Eye (tissue), 1 donor: ENCODE results near the gene CTNNA3.
"Not testable (repeated sequence)": the region's sequence is repeated elsewhere in the genome, so short reads cannot be mapped to it uniquely, and the experiment has no call there.

Experiments
- DNase-seq: peaks from one replicate; pipeline ENCODE4 v3.0.0-alpha.2; 2015

Gene CTNNA3

DNA sequence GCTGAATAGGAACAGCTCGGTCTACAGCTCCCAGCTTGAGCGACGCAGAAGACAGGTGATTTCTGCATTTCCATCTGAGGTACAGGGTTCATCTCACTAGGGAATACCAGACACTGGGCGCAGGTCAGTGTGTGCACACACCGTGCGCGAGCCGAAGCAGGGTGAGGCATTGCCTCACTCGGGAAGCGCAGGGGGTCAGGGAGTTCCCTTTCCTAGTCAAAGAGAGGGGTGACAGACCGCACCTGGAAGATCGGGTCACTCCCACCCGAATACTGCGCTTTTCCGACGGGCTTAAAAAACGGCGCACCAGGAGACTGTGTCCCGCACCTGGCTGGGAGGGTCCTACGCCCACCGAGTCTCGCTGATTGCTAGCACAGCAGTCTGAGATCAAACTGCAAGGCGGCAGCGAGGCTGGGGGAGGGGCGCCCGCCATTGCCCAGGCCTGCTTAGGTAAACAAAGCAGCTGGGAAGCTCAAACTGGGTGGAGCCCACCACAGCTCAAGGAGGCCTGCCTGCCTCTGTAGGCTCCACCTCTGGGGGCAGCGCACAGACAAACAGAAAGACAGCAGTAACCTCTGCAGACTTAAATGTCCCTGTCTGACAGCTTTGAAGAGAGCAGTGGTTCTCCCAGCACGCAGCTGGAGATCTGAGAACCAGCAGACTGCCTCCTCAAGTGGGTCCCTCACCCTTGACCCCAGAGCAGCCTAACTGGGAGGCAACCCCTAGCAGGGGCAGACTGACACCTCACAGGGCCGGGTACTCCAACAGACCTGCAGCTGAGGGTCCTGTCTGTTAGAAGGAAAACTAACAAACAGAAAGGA, 465.1 kb downstream of the CTNNA3 start:
- DNase-seq = not testable (repeated sequence)

DNA sequence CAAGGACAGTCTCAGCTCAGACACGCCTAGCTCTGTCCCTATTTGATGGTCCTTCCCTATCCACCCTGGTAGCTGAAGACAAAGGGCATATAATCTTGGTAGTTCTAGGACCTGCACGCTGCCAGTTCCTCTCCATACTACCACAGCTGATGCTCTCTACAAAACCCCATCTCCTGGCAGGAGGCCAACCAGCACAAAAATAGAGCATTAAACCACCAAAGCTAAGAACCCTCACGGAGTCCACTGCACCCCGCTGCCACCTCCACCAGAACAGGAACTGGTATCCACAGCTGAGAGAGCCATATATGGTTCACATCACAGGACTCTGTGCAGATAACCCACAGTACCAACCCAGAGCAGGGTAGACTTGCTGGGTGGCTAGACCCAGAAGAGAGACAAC, 470.8 kb downstream of the CTNNA3 start:
- DNase-seq = no peak

DNA sequence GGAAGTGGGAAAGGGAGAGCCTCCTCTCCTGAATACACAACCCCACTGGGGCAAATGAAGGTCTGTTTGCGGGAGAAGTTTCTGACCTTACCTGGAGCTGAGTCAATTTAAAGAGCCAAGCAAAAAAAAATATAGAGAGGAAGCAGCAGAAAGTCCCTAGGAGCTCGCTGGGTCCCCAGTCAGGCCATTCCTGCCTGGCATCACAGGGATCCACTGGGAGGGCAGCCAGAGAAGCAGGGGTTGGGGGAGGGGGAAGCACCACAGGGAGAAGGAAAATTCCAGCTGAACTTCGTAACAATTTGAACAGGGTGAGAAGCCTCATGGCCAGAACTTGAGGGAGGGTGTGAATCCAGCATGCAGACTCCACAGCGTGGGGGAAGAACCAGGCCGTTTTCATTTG, 471.4 kb downstream of the CTNNA3 start:
- DNase-seq = no peak

DNA sequence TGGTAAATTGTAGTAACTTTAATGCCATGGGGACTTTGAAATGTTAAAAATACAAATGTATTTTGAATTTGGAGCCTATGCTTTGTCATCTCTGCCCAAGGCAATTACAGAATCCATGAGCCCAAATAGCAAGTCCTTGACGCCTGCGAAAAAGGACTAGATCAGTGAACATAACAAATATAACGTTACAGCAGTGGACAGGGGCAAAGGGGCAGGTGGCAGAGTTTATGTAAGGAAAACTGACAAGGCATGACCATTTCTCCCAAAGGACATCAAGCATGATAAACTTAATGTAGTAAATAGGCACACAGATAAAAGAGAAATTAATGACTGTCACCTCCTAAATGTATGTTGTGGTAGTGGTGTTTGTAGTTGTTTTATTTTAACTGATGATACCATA, 473.1 kb downstream of the CTNNA3 start:
- DNase-seq = peak; percentile 25

DNA sequence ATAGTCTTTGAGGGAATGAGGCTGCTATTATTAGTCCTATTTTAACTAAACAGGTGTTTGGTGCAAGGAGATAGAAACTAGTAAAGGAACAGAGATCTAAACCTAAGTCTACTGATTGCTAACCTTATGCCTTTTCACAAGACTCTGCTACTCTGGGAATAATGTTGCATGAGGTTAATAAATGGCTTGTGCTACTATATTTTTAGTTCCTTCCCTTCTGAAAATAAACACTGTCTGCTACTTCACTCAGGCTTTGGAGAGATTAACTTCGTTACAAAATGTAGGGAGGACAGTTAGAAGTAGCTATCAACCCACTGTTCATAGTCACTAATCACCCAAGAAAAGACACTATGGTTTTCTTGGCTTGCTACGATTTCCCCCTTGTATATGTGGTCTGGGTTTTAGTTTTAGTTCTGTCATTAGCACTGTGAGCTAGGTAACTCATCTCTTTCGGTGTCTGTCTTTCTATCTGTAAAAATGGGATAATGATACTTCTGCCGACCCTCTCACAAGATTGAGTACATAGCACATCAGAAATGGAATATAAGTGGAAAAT, 474.0 kb downstream of the CTNNA3 start:
- no peak for DNase-seq

GRCh38 chr10:67211680-67212079, 484.3 kb downstream of the CTNNA3 start:
- DNase-seq = no peak

- DNase-seq = not testable (repeated sequence)
These were observed 488.1 kb downstream of the CTNNA3 start for GRCh38 chr10:67207923-67208322.

GRCh38 chr10:67200913-67201564, 495.0 kb downstream of the CTNNA3 start:
- DNase-seq = no peak

DNA sequence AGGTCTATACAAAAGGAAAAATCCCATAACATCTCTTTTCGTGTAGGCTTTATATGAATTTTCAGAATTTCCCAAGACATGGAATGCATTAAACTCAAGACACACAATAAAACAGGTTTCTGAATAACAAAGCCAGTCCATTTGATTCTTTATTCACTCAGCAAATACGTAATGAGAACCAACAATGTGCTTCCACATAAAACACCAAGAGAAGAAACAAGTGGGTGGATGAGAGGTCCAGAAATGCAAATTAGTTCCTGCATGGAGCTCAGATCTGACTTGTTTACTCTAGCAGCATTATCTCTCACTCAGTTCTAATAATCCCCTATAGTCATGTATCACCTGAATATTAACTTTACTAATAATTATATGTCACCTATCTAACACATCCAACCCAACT, 520.6 kb downstream of the CTNNA3 start:
- no peak for DNase-seq

DNA sequence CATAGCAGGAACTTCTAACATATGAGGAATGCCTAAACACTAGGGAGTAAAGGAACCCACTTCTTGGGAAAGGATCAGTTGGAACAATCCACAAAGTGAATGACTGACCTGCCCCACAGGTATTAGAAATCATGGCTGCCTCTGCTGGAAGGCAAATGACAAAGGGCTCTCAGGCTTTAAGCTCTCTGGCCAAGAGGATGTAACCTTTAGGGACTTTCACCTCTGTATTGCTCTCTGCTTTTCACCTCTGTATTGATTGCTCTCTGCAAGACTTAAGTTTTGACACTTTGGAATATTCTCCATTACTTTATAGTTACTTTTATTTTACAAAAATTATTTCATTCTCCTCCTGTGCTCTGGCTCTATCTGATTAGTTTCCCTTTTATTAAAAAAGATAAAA, 522.2 kb downstream of the CTNNA3 start:
- DNase-seq = no peak

DNA sequence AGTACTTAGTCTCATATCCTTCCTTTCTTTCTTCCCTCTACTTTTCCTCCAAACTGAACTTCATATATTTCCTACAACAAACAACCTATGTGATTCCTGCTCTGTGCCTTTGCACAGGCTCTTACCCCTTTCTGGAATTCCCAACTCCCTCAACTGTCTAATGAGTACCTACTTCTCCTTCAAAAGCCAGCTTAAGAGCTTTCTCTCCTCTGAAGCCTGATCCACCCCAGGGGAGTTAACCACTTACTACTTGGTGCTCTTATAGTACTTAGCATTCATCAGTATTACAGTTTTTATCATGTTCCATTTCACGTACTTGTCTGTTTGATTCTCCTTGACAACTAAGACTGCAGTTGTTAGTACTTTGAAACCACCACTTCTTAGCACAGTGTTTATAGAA, 524.0 kb downstream of the CTNNA3 start:
- DNase-seq = peak; percentile 46

GRCh38 chr10:67156239-67156638, 539.8 kb downstream of the CTNNA3 start:
- peak; percentile 19 for DNase-seq

- no peak for DNase-seq
These were observed 544.5 kb downstream of the CTNNA3 start for GRCh38 chr10:67151471-67151870.

DNA sequence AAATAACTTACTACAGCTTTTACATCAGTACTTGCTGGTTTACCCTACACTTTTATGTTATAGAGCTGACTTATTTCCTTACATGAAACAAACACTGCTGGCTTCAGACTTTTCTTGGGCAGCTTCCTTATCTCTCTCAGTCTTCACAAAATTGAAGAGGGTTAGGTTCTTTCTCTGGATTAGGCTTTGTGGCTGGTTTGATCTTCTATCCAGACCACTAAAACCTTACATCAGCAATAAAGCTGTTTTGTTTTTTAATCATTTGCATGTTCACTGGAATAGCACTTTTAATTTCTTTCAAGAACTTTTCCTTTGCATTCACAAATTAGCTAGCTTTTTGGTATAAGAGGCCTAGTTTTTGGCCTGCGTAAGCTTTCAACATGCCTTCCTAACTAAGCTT, 551.5 kb downstream of the CTNNA3 start:
- DNase-seq = no peak

GRCh38 chr10:67141300-67141699, 554.7 kb downstream of the CTNNA3 start:
- no peak for DNase-seq

- no peak for DNase-seq
These were observed 555.4 kb downstream of the CTNNA3 start for GRCh38 chr10:67140641-67141040.

GRCh38 chr10:67127441-67127840, 568.6 kb downstream of the CTNNA3 start:
- no peak for DNase-seq

GRCh38 chr10:67119651-67120050, 576.3 kb downstream of the CTNNA3 start:
- no peak for DNase-seq

DNA sequence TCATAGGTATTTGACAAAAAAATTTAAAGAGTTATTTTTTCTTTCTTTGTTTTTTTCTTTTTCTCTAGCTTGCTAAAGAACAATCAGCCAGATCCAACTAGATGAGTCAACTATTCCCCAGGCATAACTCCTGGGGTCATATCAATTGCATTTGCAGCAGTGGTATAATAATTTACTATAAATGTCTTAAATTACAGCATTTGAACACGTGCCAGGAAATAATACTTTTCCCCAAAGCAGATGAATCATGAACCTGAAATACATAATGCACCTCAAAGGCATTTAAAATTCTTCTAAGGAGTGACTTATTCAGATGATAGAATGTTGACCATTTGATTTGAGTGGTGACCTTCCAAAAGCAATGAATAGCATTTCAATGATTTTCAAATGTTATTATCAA, 580.0 kb downstream of the CTNNA3 start:
- DNase-seq = no peak

DNA sequence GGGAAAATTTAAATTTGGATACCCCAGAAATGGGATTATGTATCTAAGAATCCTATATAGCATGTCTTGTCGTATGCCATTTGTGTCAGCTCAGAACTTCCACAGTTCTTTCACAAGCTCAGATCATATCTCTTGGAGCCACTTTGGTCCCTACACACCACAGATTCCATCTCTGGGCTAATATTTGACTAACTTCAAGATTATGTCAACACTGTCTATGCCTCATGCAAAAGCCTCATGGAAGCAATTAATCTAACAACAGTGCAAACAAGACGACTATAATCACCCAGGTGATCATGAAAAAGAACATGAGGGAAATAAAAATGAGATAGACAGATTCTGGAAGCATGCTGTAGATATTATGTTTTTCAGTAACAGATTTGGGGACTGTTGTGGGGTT, 581.0 kb downstream of the CTNNA3 start:
- no peak for DNase-seq

- DNase-seq = no peak
These were observed 583.2 kb downstream of the CTNNA3 start for GRCh38 chr10:67112765-67113164.

- no peak for DNase-seq
These were observed 585.7 kb downstream of the CTNNA3 start for GRCh38 chr10:67110286-67110685.

DNA sequence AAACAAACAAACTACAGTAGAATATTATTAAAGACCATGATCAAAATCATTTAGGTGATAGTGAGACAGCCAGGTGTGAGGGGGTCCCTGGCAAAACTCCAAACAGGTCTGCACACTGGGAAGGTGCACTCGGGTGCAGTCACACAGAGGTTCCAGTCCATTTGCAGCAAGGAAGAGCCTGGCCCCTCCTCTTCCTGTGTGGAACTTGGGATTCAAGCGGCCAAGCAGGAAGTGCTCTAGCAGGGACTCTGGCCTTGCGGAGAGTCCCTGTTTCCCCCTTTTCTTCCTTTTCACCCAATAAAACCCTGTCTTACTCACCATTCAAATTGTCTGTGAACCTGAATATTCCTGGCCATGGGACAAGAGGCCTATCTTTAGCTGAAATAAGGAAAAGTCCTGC, 588.3 kb downstream of the CTNNA3 start:
- no peak for DNase-seq

- peak; percentile 36 for DNase-seq
These were observed 595.0 kb downstream of the CTNNA3 start for GRCh38 chr10:67100951-67101350.
